Measurements from ENCODE around the gene DUSP14.
"Not testable (repeated sequence)": the region's sequence is repeated elsewhere in the genome, so short reads cannot be mapped to it uniquely, and the experiment has no call there.

DUSP14 gene

GRCh38 chr17:37485938-37486570 lies 3.6 kb upstream of the DUSP14 start:
- no peak for DNase-seq

DNA sequence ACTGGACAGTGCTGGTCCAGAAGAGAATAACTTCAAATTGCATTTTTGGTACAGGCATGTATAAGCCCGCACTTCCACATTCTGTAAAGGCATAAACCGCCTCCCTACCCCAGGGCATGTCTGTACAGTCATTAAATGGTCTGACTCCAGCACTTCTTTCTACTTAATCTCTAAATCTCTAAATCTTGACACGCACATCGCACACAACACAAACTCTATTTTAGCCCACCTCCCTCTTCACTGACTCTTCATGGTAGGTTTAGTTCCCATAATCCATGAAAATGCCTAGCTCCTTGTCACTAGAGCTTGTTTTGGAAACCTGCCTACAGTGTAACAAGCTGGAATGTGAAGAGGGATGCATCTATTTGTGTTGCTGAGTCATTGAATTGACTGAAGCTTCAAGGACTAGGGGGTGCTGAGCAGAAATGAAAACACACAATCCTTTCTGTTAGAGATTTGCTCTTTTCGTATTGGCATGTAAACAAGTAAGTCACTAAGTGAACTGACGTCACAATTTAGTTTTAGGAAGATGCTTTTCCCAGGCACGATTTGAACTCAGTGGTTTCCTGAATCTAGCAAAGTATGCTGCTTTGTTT lies 1.6 kb upstream of the DUSP14 start:
- no peak for DNase-seq

DNA sequence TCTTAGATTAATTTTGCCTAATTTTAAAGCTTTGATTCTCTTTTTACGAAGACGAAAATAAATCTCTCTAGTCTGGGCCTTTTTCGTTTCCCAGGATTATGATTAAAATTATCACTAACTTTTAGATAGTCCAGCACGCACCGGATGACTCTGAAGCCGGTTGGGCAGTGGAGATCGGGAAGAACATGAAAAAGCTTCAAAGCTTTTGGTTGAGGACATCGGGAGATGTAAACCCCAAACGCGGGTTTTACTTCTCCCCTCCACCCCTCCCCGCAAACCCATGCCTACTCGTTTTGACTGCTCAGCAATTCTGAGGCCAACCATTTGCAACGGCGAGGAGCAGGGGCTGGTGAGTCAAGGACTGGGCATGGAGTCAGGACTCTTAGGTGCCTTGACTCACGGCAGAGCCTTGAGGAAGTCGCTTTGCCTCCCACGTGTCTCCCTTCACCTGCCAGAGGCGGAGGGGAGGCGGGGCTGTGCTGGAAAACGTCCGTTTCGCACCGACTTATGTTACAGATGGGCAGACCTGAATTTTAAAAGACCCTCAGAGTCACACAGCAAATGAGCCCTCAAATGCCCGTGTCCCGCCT lies 989 bp upstream of the DUSP14 start:
- peak; percentile 64 for DNase-seq

DNA sequence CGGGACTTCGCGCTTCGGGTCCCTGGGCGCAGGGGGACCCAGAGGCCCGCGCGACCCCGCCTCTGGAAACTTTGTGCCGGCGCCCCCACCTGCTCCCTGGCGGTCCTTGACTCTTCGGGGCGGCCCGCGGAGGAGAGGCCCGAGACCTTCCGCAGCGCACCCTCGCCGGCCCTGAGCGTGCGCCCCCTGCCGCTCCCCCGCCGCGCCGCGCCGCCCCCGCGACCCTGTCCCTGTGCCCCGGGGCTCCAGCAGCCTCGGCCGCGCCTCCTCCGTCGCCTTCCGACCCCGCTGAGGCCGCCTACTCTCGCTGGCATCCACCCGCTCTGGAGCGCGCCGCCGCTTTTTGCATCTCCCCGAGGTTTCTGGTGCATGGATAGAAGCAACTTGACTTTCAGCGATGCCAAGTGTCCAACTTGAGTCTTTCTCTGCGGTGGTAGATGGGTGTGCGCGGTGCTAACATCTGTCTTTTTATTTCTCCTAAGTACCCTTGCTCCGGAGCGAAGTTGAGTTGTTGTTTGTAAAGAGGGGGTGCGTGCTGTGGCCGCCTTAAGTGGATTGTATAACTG lies 414 bp downstream of the DUSP14 start:
- peak; percentile 79 for DNase-seq

DNA sequence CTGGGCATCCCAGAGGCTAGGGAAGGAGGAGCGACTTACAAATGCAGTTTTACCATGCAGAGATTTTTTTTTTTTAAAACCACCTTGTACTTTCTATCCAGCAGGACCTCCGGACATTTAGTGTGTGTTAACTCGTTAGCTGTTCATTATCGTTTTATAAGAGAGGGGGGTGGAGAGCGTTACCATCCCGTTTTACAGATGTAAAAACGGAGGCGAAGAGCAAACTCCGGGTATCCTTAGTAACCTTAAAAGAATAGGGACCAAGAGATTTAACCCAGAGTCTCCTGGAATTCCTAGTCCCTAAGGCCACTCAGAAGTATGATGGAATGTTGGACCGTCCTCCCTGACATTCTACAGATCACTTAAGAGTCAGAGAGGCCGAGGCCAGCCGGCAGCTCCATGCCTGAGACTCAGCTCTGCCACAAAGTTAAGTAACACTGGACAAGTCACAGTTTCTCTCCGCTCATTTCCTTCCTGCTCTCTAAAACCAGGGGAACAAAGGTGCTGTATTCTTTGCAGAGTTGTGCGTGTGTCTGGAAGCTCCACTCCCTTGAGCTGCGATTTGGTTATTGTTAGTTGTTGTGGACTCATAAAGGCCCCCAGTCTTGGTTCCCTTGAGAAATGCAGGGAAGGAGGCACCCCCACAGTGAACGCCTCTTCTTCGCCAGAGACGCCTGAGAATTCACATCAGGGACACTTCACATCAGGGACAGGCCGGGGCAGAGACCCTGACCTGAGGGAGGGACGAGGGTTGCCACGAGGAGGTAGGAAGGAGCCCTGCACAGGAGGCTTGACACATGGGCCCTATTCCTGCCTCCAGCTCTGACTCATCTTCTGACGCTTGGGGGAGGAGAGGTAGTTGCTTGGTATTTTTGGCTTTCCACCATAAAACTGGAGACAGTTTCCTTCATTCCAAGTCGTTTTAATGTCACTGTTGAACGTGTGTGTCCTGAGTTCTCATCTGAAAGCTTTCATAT lies 1.2 kb downstream of the DUSP14 start:
- DNase-seq, result no peak

GRCh38 chr17:37492167-37492566 lies 2.5 kb downstream of the DUSP14 start:
- no peak for DNase-seq

GRCh38 chr17:37493249-37494027 lies 3.7 kb downstream of the DUSP14 start:
- DNase-seq, result no peak

DNA sequence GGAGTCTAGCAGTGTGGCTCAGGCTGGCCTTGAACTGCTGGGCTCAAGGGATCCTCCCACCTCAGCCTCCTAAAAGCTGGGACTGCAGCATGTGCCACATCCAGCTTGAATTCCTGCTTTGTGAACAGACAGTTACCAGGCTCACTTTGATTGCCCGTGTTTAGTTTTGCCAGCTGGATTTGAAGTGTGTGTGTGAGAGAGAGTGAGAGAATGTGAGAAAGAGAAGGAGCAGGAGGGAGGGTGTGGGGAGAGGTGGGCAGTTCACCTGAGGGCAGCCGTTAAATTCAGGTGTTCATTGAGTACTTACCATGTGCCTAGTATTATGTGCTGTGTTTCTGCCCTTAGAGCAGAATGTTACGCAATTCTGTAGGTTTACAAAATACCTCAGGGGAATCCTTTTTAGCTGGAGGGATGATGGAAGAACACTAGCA lies 4.7 kb downstream of the DUSP14 start:
- no peak for DNase-seq

DNA sequence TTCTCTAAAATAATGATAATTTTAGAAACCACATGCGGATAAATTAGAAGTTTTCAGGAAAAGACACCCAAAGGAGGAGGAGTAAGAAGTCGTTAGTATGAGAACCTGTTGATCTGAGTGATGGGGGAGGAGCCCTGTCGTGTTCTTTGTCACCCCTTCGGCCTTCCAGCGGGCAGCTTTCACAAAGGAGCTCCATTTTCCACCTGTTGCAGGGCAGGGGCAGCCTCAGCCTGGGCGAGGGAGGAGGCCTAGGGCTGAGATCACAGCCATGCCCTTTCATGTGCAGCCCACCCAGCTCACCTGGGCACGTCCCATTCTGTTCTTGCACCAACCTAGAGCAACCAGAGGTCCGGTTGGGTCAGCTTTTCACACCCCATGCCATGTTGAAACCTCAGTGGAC lies 5.3 kb downstream of the DUSP14 start:
- DNase-seq, result no peak

DNA sequence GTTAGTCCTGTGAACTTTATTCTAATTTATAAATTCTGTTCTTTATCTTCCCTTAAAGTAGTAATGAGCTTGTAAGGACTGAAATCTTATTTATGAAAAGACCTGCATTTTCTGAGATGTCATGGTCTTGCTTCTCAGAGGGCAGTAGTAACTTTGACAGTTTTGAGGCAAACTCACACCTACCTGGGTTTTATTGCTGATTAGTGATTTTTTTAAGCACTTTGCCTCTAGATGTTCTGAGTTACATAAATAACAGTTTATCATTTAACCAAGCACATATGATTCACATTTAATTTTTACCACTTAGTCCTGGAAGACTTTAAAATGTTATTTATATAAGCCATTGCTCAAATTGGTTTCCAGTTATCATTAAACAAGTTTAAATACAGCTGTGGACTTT lies 10.7 kb downstream of the DUSP14 start:
- no peak for DNase-seq

- no peak for DNase-seq
Observed at GRCh38 chr17:37502009-37502936, 12.6 kb downstream of the DUSP14 start.

GRCh38 chr17:37503148-37503547 lies 13.5 kb downstream of the DUSP14 start:
- no peak for DNase-seq

DNA sequence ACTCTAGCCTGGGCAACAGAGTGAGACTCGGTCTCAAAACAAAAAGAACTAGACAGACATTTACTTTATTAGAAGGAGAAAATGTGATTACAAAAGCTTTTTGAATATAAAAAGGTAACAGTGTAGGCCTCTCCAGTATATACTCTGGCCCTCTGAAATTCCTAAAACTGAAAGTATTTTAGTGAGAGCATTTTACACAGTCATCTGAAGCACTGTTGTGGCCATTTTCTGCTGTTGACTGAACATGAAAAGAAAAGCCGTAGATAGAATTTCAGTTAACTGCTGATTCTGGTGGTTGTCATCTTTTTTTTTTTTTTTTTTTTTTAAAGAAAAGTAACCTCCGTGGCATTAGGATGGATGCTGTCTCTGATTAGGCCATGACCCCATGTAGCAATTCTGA lies 15.6 kb downstream of the DUSP14 start:
- no peak for DNase-seq

DNA sequence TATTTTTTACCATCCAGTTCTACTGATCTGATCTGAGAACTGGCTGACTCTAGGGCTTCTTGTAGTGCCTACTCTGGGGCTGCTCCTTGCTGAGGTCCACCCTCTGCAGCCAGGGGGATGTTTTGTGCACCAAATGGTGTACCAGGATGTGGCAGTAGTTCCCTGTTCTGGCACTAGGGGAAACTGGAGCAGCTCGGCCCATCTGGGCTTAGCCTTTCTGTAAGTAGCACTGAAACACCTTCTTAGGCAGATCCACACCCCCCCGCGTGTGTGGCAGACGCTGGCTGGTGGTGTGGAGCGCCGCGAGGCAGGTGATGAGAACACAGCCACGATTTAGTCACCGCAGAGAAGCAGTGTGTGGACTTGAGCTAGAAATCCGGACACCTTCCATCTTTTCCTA lies 17.0 kb downstream of the DUSP14 start:
- peak; percentile 4 for DNase-seq

DNA sequence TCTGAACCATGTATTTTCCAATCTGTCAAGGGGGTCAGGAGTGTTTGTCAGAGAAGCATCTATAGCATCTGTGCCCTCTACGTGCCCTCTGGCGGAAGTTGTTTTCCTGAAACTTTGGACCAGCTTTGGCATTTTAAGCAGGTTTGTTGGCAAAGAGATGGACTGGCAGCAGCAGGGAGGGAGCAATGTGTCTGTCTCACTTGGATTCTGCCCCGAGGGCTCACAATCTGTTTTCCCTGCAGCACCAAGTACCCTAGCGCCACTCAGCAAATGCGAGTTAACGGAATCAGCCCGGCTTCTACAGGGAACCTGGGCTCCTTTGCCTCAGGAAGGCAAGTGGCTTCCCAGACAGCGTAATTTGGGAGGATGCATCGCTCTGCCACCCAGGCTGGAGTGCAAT lies 17.4 kb downstream of the DUSP14 start:
- DNase-seq, result no peak

- DNase-seq, result no peak
Observed at GRCh38 chr17:37510056-37510455, 20.4 kb downstream of the DUSP14 start.

DNA sequence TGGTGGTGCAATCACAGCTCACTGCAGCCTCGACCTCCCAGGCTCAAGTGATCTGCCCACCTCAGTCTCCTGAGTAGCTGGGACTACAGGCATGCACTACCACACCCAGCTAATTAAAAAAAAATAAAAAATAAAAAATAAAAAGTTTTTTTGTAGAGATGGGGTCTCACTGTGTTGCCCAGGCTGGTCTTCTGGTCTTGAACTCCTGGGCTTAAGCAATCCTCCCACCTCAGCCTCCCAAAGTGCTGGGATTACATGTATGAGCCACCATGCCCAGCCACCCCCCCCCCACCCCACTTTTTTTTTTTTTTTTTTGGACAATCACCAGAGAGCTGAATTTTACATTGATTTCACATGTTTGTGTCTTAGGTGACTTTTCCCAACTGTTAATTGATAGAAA lies 22.0 kb downstream of the DUSP14 start:
- not testable (repeated sequence) for DNase-seq

DNA sequence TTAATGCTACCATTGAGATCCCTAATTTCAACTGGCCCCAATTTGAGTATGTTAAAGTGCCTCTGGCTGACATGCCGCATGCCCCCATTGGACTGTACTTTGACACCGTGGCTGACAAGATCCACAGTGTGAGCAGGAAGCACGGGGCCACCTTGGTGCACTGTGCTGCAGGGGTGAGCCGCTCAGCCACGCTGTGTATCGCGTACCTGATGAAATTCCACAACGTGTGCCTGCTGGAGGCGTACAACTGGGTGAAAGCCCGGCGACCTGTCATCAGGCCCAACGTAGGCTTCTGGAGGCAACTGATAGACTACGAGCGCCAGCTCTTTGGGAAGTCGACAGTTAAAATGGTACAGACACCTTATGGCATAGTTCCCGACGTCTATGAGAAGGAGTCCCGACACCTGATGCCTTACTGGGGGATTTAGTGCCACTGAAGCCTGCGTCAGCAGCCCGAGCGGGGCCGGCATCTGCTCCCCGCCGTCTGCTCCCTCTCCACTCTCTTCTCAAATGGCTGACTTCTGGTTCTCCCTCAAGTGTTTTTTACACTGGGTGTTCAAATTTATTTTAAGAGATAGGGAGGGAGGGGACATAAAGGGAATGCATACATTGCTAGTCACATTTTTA lies 22.9 kb downstream of the DUSP14 start:
- no peak for DNase-seq

DNA sequence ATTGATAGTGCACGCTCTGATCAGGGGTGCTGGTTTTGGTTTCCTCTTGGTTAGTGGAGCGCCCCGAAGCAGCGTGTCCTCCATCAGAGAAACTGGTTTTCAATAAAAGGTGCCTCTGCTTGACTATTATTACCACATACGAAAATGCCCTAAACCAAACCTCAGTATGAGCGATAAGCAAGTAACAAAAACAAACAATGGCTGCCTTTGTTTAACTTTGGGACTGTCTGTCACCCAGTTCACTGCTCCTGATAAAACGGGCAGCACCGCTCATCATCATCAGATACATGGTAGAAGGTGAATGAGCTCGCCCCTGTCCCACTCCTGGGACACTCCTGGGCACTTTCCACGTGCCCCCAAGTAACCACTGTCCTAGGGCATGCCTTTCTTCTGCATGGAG lies 24.0 kb downstream of the DUSP14 start:
- no peak for DNase-seq

DNA sequence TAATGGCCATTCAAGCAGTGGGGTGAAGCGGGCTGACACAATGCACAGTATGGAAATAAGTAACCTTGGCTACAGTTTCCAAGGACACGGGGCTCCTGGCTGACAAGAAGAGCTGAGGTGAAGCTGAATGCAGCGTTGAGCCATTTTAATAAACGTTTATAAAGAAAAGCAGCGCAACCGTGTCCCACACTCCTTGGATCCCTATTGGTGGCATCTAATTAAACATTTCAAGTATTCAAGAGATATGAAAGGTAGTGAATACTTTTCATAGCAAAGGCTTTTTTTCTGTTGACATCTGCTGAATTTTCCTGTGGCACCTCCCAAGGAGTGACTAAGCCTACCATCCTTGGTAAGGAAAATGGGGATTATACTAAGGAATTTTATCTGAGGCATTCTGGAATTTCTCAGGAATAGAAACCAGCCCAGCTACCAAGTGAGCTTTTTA lies 26.5 kb downstream of the DUSP14 start:
- no peak for DNase-seq

- DNase-seq, result no peak
Observed at GRCh38 chr17:37517881-37518280, 28.2 kb downstream of the DUSP14 start.
